Neural progenitor cell (in vitro differentiated cells): ENCODE results near the gene CCDC80.

Experiments used
- CTCF ChIP-seq: fragments of 200-600 bp; sonication (generic); IDR thresholded peaks from 2 replicates; pipeline ENCODE4 v1.5.1; 2017; ENCODE audit warnings: antibody characterized with exemption, mild to moderate bottlenecking
- EZH2 ChIP-seq: fragments of 200-600 bp; sonication (generic); IDR thresholded peaks from 2 replicates; pipeline ENCODE4 v1.6.1; 2017; ENCODE audit warnings: antibody characterized with exemption, mild to moderate bottlenecking, moderate library complexity
- EZH2phosphoT487 ChIP-seq: fragments of 200-600 bp; sonication (generic); IDR thresholded peaks from 2 replicates; pipeline ENCODE4 v1.6.1; 2017; ENCODE audit warnings: antibody characterized with exemption

DNA sequence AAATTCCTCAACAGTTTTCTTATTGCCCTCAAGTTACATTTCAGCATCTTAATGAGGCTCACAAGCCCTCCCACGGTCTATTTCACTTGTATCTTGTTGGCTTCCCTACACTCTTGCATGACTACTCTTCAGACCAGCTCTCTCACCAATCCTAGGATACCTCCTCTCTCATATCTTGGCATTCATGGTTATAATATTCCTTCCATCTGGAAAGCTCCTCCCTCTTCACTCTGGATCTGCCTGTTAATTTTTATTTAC is 8.5 kb upstream of the CCDC80 start:
- no peak for TF ChIP-seq CTCF
- no peak for TF ChIP-seq EZH2phosphoT487
- TF ChIP-seq EZH2: no peak
